Activated naive CD4-positive, alpha-beta T cell treated with anti-CD3 and anti-CD28 coated beads for 36 hours (primary cell): Measurements from ENCODE around the gene TIRAP. TPM values are rescaled to one million over a fixed set of nuclear protein-coding genes. Genes with fewer than 3 reads are reported as not detected.
"Not testable (repeated sequence)": the region's sequence is repeated elsewhere in the genome, so short reads cannot be mapped to it uniquely, and the experiment has no call there.

Experiments used
- CTCF ChIA-PET: fragments of 350-600 bp; sonication (Branson Sonifier 250); formaldehyde crosslinking; loops from one replicate; lab custom pipeline; 2021; ENCODE audit warnings: antibody characterized with exemption; lab: Charles Lee
- DNase-seq: peaks from one replicate; pipeline ENCODE4 v3.0.0-alpha.2; 2020
- H3K27ac Mint-ChIP-seq: one replicate; pipeline ENCODE4 v1.8.0; 2021; ENCODE audit warnings: mild to moderate bottlenecking, mixed read lengths
- H3K27me3 Mint-ChIP-seq: one replicate; pipeline ENCODE4 v1.8.0; 2021; ENCODE audit warnings: low read depth, mixed read lengths
- H3K36me3 Mint-ChIP-seq: one replicate; pipeline ENCODE4 v1.8.0; 2021; ENCODE audit warnings: low read depth, mixed read lengths
- H3K4me1 Mint-ChIP-seq: one replicate; pipeline ENCODE4 v1.8.0; 2021; ENCODE audit warnings: low read depth, mixed read lengths
- H3K4me3 Mint-ChIP-seq: one replicate; pipeline ENCODE4 v1.8.0; 2021; ENCODE audit warnings: mild to moderate bottlenecking, moderate library complexity, mixed read lengths
- H3K9me3 Mint-ChIP-seq: one replicate; pipeline ENCODE4 v1.8.0; 2021; ENCODE audit warnings: mixed read lengths
- intact Hi-C: fragments of 100-400 bp; cut with micrococcal nuclease; formaldehyde crosslinking; loops from one replicate; pipeline ENCODE4 v1.15.1; 2023
- total RNA-seq, 2 experiments: library from RNA; stranded (reverse); gene quantifications; one replicate each; pipeline ENCODE4 v1.2.3, GENCODE V29; 2021

Gene TIRAP
- 1 to 10 TPM; 2.7 to 3.5 TPM for total RNA-seq

- intact Hi-C loops = loop anchor here (1.0 to 5.0 kb wide), 5 partner anchors 14 to 381 kb away; partner anchors contain the start of genes DDX25, FAM118B, FOXRED1 and PUS3
- Mint-ChIP-seq H3K4me3 (peak within 1 kb of the TSS; percentile 95), H3K9me3 (no peaks in the 10 kb centered on the region), H3K36me3 (peaks cover 10% of the 10 kb centered on the region), H3K27ac (peak within 1 kb of the TSS; percentile 93), H3K27me3 (no peaks in the 10 kb centered on the region), H3K4me1 (peaks cover 49% of the 10 kb centered on the region)
- DNase-seq = peak; percentile 70
- CTCF ChIA-PET = interaction anchor here (0.6 kb wide), 1 partner anchor 245 kb away, joined by 4 read pairs; no protein-coding TSS in a partner anchor
These were observed at the start of gene TIRAP for GRCh38 chr11:126282736-126283591. TIRAP (plus strand) TSS chr11:126283093; CDS start chr11:126290895, 7,802 bp downstream.

- Mint-ChIP-seq H3K36me3 (peaks cover 4% of the 10 kb centered on the region), H3K4me1 (no peaks in the 10 kb centered on the region), H3K4me3 (no peak overlapping the region), H3K9me3 (no peaks in the 10 kb centered on the region), H3K27me3 (no peaks in the 10 kb centered on the region), H3K27ac (no peak overlapping the region)
- CTCF ChIA-PET = no interaction called here
- intact Hi-C loops = no loop called here
- DNase-seq = no peak
These were observed 49.5 kb upstream of the TIRAP start for GRCh38 chr11:126233391-126233790.

- Mint-ChIP-seq H3K4me3 (no peak overlapping the region), H3K4me1 (no peaks in the 10 kb centered on the region), H3K27me3 (no peaks in the 10 kb centered on the region), H3K9me3 (no peaks in the 10 kb centered on the region), H3K27ac (no peak overlapping the region), H3K36me3 (peaks cover 11% of the 10 kb centered on the region)
- DNase-seq = no peak
- intact Hi-C loops = no loop called here
- CTCF ChIA-PET = no interaction called here
These were observed 36.3 kb upstream of the TIRAP start for GRCh38 chr11:126246636-126247035.

- H3K27ac Mint-ChIP-seq = no peak overlapping the region
- H3K27me3 Mint-ChIP-seq = no peaks in the 10 kb centered on the region
- no peaks in the 10 kb centered on the region for H3K9me3 Mint-ChIP-seq
- peaks cover 7% of the 10 kb centered on the region for H3K36me3 Mint-ChIP-seq
- no peak overlapping the region for H3K4me3 Mint-ChIP-seq
- CTCF ChIA-PET = no interaction called here
- H3K4me1 Mint-ChIP-seq = no peaks in the 10 kb centered on the region
- intact Hi-C loops = no loop called here
- no peak for DNase-seq
These were observed 29.6 kb upstream of the TIRAP start for GRCh38 chr11:126253265-126253664.

GRCh38 chr11:126254819-126255218, 28.1 kb upstream of the TIRAP start:
- intact Hi-C loops = no loop called here
- no peak overlapping the region for H3K4me3 Mint-ChIP-seq
- H3K9me3 Mint-ChIP-seq = no peaks in the 10 kb centered on the region
- no peaks in the 10 kb centered on the region for H3K4me1 Mint-ChIP-seq
- CTCF ChIA-PET = interaction anchor here (0.7 to 1.1 kb wide), 2 partner anchors 61 to 64 kb away, joined by 3 to 4 read pairs; no protein-coding TSS in a partner anchor
- no peak overlapping the region for H3K27ac Mint-ChIP-seq
- DNase-seq = no peak
- no peaks in the 10 kb centered on the region for H3K27me3 Mint-ChIP-seq
- peaks cover 4% of the 10 kb centered on the region for H3K36me3 Mint-ChIP-seq

GRCh38 chr11:126255507-126255906, 27.4 kb upstream of the TIRAP start:
- CTCF ChIA-PET, H3K4me1 Mint-ChIP-seq, intact Hi-C loops, H3K36me3 Mint-ChIP-seq, H3K27ac Mint-ChIP-seq, H3K9me3 Mint-ChIP-seq, H3K27me3 Mint-ChIP-seq, H3K4me3 Mint-ChIP-seq, DNase-seq: not testable (repeated sequence)

- H3K27me3 Mint-ChIP-seq = no peaks in the 10 kb centered on the region
- H3K4me3 Mint-ChIP-seq = no peak overlapping the region
- CTCF ChIA-PET = no interaction called here
- H3K27ac Mint-ChIP-seq = no peak overlapping the region
- H3K4me1 Mint-ChIP-seq = no peaks in the 10 kb centered on the region
- DNase-seq = no peak
- no peaks in the 10 kb centered on the region for H3K9me3 Mint-ChIP-seq
- H3K36me3 Mint-ChIP-seq = peaks cover 8% of the 10 kb centered on the region
- intact Hi-C loops = no loop called here
These were observed 26.7 kb upstream of the TIRAP start for GRCh38 chr11:126256216-126256615.

- no peak overlapping the region for H3K27ac Mint-ChIP-seq
- intact Hi-C loops = no loop called here
- H3K4me3 Mint-ChIP-seq = no peak overlapping the region
These were observed 25.7 kb upstream of the TIRAP start for GRCh38 chr11:126257144-126257543.

GRCh38 chr11:126257764-126258163, 25.1 kb upstream of the TIRAP start:
- Mint-ChIP-seq H3K4me3 (no peak overlapping the region), H3K27ac (no peak overlapping the region), H3K4me1 (no peaks in the 10 kb centered on the region), H3K9me3 (no peaks in the 10 kb centered on the region), H3K27me3 (no peaks in the 10 kb centered on the region), H3K36me3 (peaks cover 10% of the 10 kb centered on the region)
- intact Hi-C loops = no loop called here
- DNase-seq = no peak
- CTCF ChIA-PET = no interaction called here

More at GRCh38 chr11:126257144-126257543, 25.7 kb upstream of the TIRAP start:
- peaks cover 10% of the 10 kb centered on the region for H3K36me3 Mint-ChIP-seq
- CTCF ChIA-PET = no interaction called here
- no peaks in the 10 kb centered on the region for H3K4me1 Mint-ChIP-seq
- H3K27me3 Mint-ChIP-seq = no peaks in the 10 kb centered on the region
- no peaks in the 10 kb centered on the region for H3K9me3 Mint-ChIP-seq
- no peak for DNase-seq

- CTCF ChIA-PET = no interaction called here
- intact Hi-C loops = no loop called here
- H3K27me3 Mint-ChIP-seq = no peaks in the 10 kb centered on the region
- DNase-seq = no peak
- H3K4me3 Mint-ChIP-seq = no peak overlapping the region
- no peak overlapping the region for H3K27ac Mint-ChIP-seq
- peaks cover 8% of the 10 kb centered on the region for H3K4me1 Mint-ChIP-seq
- peaks cover 43% of the 10 kb centered on the region for H3K36me3 Mint-ChIP-seq
- H3K9me3 Mint-ChIP-seq = no peaks in the 10 kb centered on the region
These were observed 20.7 kb upstream of the TIRAP start for GRCh38 chr11:126262216-126262615.

GRCh38 chr11:126263489-126263888, 19.4 kb upstream of the TIRAP start:
- H3K9me3 Mint-ChIP-seq = no peaks in the 10 kb centered on the region
- intact Hi-C loops = no loop called here
- H3K36me3 Mint-ChIP-seq = peaks cover 48% of the 10 kb centered on the region
- H3K27ac Mint-ChIP-seq = no peak overlapping the region
- no peak for DNase-seq
- CTCF ChIA-PET = no interaction called here
- H3K4me1 Mint-ChIP-seq = peaks cover 16% of the 10 kb centered on the region
- H3K4me3 Mint-ChIP-seq = no peak overlapping the region
- H3K27me3 Mint-ChIP-seq = no peaks in the 10 kb centered on the region

GRCh38 chr11:126265811-126266210, 17.1 kb upstream of the TIRAP start:
- DNase-seq = no peak
- Mint-ChIP-seq H3K4me1 (peaks cover 28% of the 10 kb centered on the region), H3K27me3 (no peaks in the 10 kb centered on the region), H3K9me3 (no peaks in the 10 kb centered on the region), H3K27ac (peak overlapping the region; percentile 28), H3K4me3 (no peak overlapping the region), H3K36me3 (peaks cover 49% of the 10 kb centered on the region)
- CTCF ChIA-PET = no interaction called here
- intact Hi-C loops = loop anchor here (5.0 kb wide), 1 partner anchor 639 kb away; the partner anchor contains the start of gene CHEK1

GRCh38 chr11:126267650-126268049, 15.2 kb upstream of the TIRAP start:
- Mint-ChIP-seq H3K27ac (peak overlapping the region; percentile 95), H3K9me3 (no peaks in the 10 kb centered on the region), H3K4me1 (peaks cover 33% of the 10 kb centered on the region), H3K27me3 (no peaks in the 10 kb centered on the region), H3K36me3 (peaks cover 54% of the 10 kb centered on the region), H3K4me3 (peak overlapping the region; percentile 93)
- DNase-seq = no peak
- CTCF ChIA-PET = no interaction called here
- intact Hi-C loops = loop anchor here (1.0 to 5.0 kb wide), 2 partner anchors 379 to 640 kb away; partner anchors contain the start of gene CHEK1
